HG03520 (cell line): ENCODE measurements around the gene FBXW8.

Experiments
- ATAC-seq: cut with Tn5 transposase; IDR thresholded peaks from one replicate; pipeline ENCODE4 v1.9.1; 2021; ENCODE audit warnings: mild to moderate bottlenecking, moderate library complexity; ENCODE audit not compliant: unreplicated experiment

Gene FBXW8

DNA sequence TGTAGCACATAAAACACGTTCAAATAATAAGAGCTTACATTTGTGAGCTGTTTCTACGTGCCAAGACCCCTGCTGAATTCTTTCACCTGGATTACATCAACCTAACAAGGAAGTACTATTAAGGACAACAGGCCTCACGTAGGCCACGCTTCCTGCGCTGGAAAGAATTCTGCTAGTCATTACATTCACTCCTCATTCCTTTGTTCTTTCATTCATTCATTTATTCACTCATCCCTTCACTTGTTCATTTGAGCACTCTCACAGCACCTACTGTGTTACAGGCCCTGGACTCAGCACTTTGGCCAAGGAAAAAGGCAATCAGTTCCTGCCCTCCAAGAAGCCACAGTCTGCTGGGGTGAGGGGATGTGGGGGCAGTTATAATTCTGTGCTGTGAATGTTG is 160.3 kb downstream of the FBXW8 start:
- no peak for ATAC-seq

DNA sequence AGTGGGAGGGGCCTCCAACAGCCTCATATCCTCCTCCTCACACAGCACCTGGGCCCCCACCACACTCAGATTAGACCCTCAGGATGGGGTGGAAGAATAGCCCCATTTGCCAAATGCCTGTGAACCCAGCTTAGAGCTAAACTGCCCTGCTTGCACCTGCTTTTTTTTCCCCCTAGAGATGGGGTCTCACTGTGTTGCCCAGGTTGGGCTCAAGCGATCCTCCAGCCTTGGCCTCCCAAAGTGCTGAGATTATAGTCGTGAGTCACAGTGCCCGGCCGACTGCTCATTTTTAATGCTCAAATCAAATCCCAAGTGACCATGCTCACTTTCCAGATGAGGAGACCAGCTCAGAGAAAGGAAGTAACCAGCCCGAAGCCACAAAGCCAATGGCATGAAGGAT is 161.4 kb downstream of the FBXW8 start:
- ATAC-seq, result no peak

DNA sequence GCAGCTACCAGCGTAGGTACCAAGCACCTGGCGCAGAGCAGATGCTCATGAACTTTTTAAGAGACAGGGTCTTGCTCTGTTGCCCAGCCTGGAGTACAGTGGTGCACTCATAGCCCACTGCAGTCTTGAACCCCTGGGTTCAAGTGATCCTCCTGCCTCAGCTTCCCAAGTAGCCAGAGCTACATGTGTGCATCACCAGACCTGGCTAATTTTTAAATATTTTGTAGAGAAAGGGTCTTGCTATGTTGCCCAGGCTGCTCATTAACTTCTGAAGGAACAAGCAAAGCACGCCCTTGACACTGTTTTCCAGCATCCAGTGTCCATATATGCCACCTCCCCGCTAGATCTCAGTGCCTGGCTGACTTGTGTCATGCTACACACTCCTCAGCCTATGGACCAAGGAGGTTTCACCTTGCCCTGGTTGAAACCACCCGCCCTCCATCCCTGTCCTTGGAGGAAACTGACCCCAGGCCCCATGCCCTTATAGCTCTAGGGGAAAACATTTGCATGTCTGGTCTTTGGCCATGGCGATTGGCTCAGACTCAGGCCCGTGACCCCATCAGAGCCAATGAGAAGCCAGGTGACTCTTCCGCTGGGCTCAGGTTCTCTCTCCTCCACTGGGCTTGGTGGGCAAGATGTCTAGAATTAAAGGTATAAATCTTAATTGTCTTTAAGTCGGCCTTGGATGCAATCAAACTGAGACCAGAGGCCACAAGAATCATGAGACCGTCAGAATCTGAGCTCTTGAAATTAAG is 162.2 kb downstream of the FBXW8 start:
- no peak for ATAC-seq

GRCh38 chr12:117073611-117074010 is 162.9 kb downstream of the FBXW8 start:
- no peak for ATAC-seq

DNA sequence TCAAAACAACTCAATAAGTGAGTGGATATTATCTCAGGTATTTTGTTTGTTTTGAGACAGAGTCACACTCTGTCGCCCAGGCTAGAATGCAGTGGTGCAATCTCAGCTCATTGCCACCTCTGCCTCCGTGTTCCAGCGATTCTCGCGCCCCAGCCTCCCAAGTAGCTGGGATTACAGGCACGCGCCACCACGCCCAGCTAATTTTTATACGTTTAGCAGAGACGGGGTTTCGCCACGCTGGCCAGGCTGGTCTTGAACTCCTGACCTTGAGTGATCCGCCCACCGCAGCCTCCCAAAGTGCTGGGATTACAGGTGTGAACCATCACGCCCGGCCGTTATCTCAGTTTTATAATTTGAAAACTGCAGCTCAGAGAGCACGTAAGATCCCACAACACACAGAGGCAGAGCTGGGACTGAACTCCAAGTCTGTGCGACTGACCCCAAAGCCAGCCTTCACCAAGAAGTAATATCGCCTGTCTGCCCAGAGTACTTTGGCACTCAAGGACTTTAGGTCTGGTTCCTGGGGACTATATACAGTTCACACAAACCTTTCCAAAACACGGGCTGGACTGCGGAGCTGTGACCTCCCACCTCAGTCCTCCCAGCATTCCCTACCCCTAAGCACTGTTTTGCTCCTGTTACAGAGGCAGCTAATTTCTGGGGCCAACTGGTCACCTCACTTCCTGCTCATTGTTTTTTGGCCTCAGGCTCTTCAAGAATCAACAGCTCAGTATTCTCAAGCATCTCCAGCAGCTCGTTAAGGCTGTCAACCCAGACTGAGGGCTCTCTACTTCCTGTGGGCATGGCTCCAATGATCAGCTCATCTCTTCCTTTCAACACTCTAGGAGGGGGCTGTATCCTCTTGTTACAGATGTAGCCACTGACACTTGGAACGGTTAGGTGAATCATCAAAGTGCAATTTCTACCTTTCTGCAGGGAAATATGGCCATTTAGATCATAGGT is 165.9 kb downstream of the FBXW8 start:
- ATAC-seq, result no peak

GRCh38 chr12:117079487-117079886 is 168.7 kb downstream of the FBXW8 start:
- no peak for ATAC-seq

DNA sequence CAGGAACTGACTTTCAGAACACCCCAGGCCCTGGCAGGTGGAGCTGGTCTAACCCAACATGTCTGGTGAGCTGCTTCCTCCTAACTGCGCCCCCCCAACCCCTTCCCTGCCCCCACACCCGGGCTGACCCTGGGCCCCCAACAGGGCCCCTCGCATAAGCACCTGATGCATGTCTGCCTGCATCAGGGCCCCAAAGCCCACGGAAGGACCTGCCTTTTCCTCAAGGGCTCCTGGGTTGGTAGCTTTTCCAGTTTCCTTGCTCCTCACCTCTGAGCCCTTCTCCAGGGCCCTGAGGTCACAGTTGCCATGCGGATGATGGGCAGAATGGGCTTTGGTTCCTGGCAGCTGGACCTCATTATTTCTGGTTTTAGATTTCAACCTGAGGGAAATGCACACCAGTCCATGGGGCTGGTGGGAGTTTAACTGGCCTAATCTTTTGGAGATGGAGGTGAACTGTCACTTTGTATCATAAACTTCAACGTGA is 170.0 kb downstream of the FBXW8 start:
- ATAC-seq, result no peak
